ENCODE results near the gene NEU2.

DNA sequence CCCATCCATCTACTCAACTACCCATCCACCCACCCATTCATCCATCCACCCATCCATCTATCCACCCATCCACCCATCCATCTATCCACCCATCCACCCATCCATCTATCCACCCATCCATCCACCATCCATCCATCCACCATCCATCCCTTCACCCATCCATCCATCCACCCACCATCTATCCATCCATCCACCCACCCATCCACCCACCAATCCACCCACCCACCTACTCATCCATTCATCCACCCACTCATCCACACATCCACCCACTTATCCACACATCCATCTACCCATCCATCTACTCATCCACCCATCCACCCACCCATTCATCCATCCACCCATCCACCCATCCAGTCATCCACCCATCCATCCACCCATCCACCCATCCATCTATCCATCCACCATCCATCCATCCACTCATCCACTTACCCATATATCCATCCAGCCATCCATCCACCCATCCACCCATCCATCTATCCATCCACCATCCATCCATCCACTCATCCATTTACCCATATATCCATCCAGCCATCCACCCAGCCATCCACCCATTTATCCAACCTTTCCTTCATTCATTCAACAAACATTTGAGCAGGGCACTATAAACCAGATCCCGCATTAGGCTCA, 17.3 kb upstream of the NEU2 start:
- TF ChIP-seq CTCF (IDR thresholded peaks at IDR 0.05) (no peak), POLR2AphosphoS5 (IDR thresholded peaks at IDR 0.05) (no peak)
